ENCODE results near the gene PRKAA1. TPM values are rescaled to one million over a fixed set of nuclear protein-coding genes. Genes with fewer than 3 reads are reported as not detected.

PRKAA1 gene
- total RNA-seq, 1 experiment from 2014 or later: 31.2 TPM

DNA sequence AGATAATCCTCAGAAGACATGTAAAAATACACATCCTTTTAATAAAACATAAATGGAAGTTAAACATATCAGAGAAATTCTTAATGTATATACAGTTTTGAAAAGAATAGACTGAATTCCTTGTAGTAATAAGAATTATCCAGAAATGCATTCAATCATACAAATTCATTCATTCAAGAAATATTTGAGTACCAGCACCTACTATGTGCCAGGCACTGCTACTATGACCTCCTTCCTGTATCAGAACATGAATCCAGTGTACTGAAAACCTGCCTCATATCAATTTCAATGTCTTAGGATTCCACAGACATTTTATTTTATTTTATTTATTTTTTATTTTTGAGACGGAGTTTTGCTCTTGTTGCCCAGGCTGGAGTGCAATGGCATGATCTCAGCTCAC lies 13.3 kb downstream of the PRKAA1 start:
- ChIA-PET CTCF (no interaction called here), POLR2A (no interaction called here)
- no peaks in the 10 kb centered on the region for H3K27me3 Mint-ChIP-seq (ENCODE audit: low read depth)
- ATAC-seq: no peak
- no peak overlapping the region for H3K4me3 Mint-ChIP-seq
- H3K9me3 Mint-ChIP-seq: peaks cover 10% of the 10 kb centered on the region
- peaks cover 21% of the 10 kb centered on the region for H3K36me3 Mint-ChIP-seq
- TF ChIP-seq ELF4 (CRISPR knock-in tag; IDR thresholded peaks at IDR 0.05; ENCODE audit: low read depth): no peak
- TF ChIP-seq ZNF121 (CRISPR knock-in tag; IDR thresholded peaks at IDR 0.05): no peak
- TF ChIP-seq, protein P1, sequence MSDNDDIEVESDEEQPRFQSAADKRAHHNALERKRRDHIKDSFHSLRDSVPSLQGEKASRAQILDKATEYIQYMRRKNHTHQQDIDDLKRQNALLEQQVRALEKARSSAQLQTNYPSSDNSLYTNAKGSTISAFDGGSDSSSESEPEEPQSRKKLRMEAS (CRISPR knock-in tag; IDR thresholded peaks at IDR 0.05): no peak
- no peak for TF ChIP-seq NFATC4 (CRISPR knock-in tag; IDR thresholded peaks at IDR 0.05)
- TF ChIP-seq, protein P2, sequence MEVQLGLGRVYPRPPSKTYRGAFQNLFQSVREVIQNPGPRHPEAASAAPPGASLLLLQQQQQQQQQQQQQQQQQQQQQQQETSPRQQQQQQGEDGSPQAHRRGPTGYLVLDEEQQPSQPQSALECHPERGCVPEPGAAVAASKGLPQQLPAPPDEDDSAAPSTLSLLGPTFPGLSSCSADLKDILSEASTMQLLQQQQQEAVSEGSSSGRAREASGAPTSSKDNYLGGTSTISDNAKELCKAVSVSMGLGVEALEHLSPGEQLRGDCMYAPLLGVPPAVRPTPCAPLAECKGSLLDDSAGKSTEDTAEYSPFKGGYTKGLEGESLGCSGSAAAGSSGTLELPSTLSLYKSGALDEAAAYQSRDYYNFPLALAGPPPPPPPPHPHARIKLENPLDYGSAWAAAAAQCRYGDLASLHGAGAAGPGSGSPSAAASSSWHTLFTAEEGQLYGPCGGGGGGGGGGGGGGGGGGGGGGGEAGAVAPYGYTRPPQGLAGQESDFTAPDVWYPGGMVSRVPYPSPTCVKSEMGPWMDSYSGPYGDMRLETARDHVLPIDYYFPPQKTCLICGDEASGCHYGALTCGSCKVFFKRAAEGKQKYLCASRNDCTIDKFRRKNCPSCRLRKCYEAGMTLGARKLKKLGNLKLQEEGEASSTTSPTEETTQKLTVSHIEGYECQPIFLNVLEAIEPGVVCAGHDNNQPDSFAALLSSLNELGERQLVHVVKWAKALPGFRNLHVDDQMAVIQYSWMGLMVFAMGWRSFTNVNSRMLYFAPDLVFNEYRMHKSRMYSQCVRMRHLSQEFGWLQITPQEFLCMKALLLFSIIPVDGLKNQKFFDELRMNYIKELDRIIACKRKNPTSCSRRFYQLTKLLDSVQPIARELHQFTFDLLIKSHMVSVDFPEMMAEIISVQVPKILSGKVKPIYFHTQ (CRISPR knock-in tag; IDR thresholded peaks at IDR 0.05): no peak
- TF ChIP-seq MYBL2 (CRISPR knock-in tag; IDR thresholded peaks at IDR 0.05): no peak
- TF ChIP-seq TCF7 (CRISPR knock-in tag; IDR thresholded peaks at IDR 0.05; ENCODE audit: low read depth): no peak
- H3K27ac Mint-ChIP-seq: no peak overlapping the region
- DNase-seq (ENCODE audit: low spot score): no peak
- peaks cover 7% of the 10 kb centered on the region; the same call in 1 of the 2 replicates for H3K4me1 Mint-ChIP-seq

DNA sequence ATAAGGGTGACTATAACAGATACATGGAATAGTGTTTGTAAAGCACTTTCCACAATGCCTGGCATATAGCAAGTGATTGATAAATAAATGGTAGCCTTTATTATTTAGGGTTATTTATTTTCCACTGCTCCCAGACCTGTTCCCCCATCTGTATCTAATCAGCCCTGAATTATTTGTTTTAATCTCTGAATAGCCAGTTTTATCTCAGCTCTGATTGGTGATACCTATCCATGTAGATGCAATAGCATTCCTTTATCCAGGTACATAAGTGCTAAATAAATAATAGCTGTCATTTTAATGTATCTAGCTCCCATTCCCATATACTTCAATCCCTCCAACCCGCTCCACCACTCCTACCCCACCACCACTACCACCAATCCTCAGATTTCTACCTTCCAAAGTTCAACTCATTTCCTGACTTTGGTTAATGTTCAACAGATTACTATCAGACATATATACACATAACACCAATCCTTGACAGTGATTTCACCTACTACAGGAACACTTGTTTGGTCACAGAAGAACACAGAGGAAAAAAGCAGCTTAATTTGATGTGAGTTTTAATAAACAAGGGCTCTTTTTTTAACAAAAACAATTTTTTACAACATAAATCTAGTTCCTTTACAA lies 14.0 kb downstream of the PRKAA1 start:
- no peak overlapping the region for H3K27ac Mint-ChIP-seq
- H3K27me3 Mint-ChIP-seq (ENCODE audit: low read depth): no peaks in the 10 kb centered on the region
- ChIA-PET POLR2A (no interaction called here), CTCF (no interaction called here)
- no peak for ATAC-seq
- H3K4me3 Mint-ChIP-seq: no peak overlapping the region
- TF ChIP-seq, protein P3, sequence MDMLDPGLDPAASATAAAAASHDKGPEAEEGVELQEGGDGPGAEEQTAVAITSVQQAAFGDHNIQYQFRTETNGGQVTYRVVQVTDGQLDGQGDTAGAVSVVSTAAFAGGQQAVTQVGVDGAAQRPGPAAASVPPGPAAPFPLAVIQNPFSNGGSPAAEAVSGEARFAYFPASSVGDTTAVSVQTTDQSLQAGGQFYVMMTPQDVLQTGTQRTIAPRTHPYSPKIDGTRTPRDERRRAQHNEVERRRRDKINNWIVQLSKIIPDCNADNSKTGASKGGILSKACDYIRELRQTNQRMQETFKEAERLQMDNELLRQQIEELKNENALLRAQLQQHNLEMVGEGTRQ (CRISPR knock-in tag; IDR thresholded peaks at IDR 0.05): no peak
- TF ChIP-seq, protein P4, sequence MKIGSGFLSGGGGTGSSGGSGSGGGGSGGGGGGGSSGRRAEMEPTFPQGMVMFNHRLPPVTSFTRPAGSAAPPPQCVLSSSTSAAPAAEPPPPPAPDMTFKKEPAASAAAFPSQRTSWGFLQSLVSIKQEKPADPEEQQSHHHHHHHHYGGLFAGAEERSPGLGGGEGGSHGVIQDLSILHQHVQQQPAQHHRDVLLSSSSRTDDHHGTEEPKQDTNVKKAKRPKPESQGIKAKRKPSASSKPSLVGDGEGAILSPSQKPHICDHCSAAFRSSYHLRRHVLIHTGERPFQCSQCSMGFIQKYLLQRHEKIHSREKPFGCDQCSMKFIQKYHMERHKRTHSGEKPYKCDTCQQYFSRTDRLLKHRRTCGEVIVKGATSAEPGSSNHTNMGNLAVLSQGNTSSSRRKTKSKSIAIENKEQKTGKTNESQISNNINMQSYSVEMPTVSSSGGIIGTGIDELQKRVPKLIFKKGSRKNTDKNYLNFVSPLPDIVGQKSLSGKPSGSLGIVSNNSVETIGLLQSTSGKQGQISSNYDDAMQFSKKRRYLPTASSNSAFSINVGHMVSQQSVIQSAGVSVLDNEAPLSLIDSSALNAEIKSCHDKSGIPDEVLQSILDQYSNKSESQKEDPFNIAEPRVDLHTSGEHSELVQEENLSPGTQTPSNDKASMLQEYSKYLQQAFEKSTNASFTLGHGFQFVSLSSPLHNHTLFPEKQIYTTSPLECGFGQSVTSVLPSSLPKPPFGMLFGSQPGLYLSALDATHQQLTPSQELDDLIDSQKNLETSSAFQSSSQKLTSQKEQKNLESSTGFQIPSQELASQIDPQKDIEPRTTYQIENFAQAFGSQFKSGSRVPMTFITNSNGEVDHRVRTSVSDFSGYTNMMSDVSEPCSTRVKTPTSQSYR (CRISPR knock-in tag; IDR thresholded peaks at IDR 0.05): no peak
- no peak for TF ChIP-seq TEAD4 (CRISPR knock-in tag; IDR thresholded peaks at IDR 0.05)
- no peak for DNase-seq (ENCODE audit: low spot score)
- peaks cover 7% of the 10 kb centered on the region; the same call in 1 of the 2 replicates for H3K4me1 Mint-ChIP-seq
- H3K9me3 Mint-ChIP-seq: peaks cover 10% of the 10 kb centered on the region
- H3K36me3 Mint-ChIP-seq: peaks cover 18% of the 10 kb centered on the region

DNA sequence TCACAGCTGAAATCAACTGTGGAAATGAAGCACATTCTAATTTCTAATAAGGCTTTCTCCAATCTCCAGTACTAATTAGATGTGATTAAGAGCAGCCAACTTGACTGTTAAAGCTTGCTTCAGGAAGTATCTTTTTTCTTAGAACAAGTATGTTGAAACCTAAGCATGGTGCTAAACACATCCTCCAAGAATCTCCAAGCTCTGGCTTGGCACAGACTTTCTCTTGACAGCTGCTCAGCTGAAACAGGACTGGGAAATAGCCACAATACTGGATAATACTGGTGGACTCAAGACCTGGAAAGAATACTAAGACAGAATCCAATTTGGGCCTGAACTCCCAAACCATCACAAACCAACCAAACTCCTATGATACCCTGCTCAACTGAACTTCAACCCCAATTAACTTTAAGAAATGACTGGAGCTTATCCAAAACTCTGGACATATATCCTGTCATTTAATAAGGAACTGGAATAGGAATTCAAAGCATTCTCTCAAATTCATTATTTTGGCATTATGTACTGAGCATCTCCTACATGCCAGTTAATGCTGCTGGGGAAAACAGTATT lies 16.2 kb downstream of the PRKAA1 start:
- ATAC-seq: no peak
- H3K27me3 Mint-ChIP-seq (ENCODE audit: low read depth): no peaks in the 10 kb centered on the region
- no peak for DNase-seq (ENCODE audit: low spot score)
- H3K4me1 Mint-ChIP-seq: peaks cover 7% of the 10 kb centered on the region; the same call in 1 of the 2 replicates
- no peak overlapping the region for H3K4me3 Mint-ChIP-seq
- H3K36me3 Mint-ChIP-seq: peaks cover 5% of the 10 kb centered on the region
- H3K27ac Mint-ChIP-seq: no peak overlapping the region
- ChIA-PET CTCF (no interaction called here), POLR2A (no interaction called here)
- H3K9me3 Mint-ChIP-seq: no peaks in the 10 kb centered on the region
- TF ChIP-seq, protein P5, sequence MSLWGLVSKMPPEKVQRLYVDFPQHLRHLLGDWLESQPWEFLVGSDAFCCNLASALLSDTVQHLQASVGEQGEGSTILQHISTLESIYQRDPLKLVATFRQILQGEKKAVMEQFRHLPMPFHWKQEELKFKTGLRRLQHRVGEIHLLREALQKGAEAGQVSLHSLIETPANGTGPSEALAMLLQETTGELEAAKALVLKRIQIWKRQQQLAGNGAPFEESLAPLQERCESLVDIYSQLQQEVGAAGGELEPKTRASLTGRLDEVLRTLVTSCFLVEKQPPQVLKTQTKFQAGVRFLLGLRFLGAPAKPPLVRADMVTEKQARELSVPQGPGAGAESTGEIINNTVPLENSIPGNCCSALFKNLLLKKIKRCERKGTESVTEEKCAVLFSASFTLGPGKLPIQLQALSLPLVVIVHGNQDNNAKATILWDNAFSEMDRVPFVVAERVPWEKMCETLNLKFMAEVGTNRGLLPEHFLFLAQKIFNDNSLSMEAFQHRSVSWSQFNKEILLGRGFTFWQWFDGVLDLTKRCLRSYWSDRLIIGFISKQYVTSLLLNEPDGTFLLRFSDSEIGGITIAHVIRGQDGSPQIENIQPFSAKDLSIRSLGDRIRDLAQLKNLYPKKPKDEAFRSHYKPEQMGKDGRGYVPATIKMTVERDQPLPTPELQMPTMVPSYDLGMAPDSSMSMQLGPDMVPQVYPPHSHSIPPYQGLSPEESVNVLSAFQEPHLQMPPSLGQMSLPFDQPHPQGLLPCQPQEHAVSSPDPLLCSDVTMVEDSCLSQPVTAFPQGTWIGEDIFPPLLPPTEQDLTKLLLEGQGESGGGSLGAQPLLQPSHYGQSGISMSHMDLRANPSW (CRISPR knock-in tag; conservative IDR thresholded peaks at IDR 0.05; ENCODE audit: low read depth): no peak
- TF ChIP-seq NR2C2 (CRISPR knock-in tag; IDR thresholded peaks at IDR 0.05) (no peak), JAZF1 (CRISPR knock-in tag; IDR thresholded peaks at IDR 0.05) (no peak), GTF2I (CRISPR knock-in tag; conservative IDR thresholded peaks at IDR 0.05) (no peak), CBFB (CRISPR knock-in tag; IDR thresholded peaks at IDR 0.05; ENCODE audit: low read depth) (no peak), NFATC4 (CRISPR knock-in tag; IDR thresholded peaks at IDR 0.05) (no peak)
- TF ChIP-seq, protein P6, sequence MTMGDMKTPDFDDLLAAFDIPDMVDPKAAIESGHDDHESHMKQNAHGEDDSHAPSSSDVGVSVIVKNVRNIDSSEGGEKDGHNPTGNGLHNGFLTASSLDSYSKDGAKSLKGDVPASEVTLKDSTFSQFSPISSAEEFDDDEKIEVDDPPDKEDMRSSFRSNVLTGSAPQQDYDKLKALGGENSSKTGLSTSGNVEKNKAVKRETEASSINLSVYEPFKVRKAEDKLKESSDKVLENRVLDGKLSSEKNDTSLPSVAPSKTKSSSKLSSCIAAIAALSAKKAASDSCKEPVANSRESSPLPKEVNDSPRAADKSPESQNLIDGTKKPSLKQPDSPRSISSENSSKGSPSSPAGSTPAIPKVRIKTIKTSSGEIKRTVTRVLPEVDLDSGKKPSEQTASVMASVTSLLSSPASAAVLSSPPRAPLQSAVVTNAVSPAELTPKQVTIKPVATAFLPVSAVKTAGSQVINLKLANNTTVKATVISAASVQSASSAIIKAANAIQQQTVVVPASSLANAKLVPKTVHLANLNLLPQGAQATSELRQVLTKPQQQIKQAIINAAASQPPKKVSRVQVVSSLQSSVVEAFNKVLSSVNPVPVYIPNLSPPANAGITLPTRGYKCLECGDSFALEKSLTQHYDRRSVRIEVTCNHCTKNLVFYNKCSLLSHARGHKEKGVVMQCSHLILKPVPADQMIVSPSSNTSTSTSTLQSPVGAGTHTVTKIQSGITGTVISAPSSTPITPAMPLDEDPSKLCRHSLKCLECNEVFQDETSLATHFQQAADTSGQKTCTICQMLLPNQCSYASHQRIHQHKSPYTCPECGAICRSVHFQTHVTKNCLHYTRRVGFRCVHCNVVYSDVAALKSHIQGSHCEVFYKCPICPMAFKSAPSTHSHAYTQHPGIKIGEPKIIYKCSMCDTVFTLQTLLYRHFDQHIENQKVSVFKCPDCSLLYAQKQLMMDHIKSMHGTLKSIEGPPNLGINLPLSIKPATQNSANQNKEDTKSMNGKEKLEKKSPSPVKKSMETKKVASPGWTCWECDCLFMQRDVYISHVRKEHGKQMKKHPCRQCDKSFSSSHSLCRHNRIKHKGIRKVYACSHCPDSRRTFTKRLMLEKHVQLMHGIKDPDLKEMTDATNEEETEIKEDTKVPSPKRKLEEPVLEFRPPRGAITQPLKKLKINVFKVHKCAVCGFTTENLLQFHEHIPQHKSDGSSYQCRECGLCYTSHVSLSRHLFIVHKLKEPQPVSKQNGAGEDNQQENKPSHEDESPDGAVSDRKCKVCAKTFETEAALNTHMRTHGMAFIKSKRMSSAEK (CRISPR knock-in tag; IDR thresholded peaks at IDR 0.05; ENCODE audit: borderline replicate concordance): no peak

Measured in WTC11 (cell line).